Retinal pigment epithelial cell (primary cell): ENCODE measurements around the gene SDHB.

Source experiments
- DNase-seq: peaks from one replicate; pipeline ENCODE4 v3.0.0-alpha.2; 2010; ENCODE audit warnings: low read depth
- H3K4me3 ChIP-seq: 2 replicates; pipeline ENCODE4 v1.5.1; 2011; ENCODE audit warnings: mild to moderate bottlenecking, low read length, control low read depth, moderate library complexity
- CTCF ChIP-seq: conservative IDR thresholded peaks from 2 replicates; pipeline ENCODE4 v1.5.1; 2011; ENCODE audit warnings: low read depth, low read length, control low read depth, inconsistent platforms

Gene SDHB

GRCh38 chr1:17032741-17033140, 21.1 kb downstream of the SDHB start:
- TF ChIP-seq CTCF = no peak
- no peak overlapping the region for H3K4me3 ChIP-seq
- DNase-seq = no peak

DNA sequence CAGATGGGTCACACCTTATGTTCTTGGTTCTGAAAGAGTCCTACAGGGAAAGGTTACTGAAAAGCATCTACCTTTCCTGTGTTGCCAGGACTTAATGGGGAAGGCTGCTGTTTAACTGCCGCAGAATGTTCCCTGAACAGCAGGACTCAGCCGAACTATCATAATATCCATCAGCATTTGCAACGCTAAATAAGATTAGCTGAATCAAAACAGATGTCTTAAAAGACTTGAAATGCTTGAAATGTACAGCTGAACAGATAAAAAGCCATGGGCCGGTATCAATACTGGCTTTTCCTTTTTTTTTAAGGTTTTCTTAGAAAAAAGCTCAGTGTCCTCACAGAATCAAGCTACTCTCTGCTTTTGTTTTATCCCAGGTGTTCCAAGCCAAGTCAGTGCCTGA, 22.4 kb downstream of the SDHB start:
- DNase-seq = no peak
- no peak for TF ChIP-seq CTCF
- H3K4me3 ChIP-seq = no peak overlapping the region

DNA sequence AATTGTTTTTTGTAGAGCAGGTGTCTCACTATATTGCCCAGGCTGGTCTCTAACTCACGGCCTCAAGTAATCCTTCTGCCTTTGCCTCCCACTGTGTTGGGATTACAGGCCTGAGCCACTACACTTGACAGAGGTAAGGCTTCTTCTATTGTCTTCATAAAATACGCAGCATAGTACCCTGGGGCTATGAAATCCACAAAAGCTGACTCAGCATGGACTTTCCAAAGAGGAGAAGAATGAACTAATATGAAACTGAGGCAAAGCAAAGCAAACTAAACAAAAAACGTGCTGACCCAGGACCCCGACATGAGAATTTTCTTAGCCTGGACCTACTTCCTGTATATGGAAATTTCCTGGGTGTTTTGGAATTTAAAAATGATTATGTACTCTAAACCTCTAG, 23.6 kb downstream of the SDHB start:
- DNase-seq = no peak
- TF ChIP-seq CTCF = no peak
- H3K4me3 ChIP-seq = no peak overlapping the region

DNA sequence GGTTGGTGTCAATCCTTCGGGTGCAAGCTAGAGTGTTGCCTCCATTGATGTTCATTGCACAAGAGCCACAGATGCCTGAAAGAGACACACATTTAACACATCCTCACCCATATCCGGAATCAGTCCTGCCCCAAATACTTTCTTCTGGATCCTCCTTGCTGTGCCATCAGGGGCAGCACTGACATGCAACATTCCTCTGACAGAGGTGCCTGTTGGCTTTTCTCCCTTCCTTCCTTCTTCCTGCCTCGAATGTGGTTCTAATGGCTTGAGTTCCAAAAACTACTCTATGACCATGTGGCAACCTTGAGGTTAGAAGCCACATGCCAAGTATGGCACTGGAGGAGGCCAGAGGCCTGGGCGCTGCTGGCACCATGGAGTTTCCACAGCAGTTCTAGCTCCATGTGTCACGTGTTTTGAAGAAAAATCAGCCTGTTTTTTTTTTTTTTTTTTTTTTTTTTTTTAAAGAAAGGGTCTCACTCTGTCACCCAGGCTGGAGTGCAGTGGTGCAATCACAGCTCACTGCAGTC, 25.1 kb downstream of the SDHB start:
- no peak for DNase-seq
- H3K4me3 ChIP-seq = no peak overlapping the region
- TF ChIP-seq CTCF = no peak

- DNase-seq = no peak
- no peak for TF ChIP-seq CTCF
- no peak overlapping the region for H3K4me3 ChIP-seq
These were observed 25.9 kb downstream of the SDHB start for GRCh38 chr1:17027900-17028299.

DNA sequence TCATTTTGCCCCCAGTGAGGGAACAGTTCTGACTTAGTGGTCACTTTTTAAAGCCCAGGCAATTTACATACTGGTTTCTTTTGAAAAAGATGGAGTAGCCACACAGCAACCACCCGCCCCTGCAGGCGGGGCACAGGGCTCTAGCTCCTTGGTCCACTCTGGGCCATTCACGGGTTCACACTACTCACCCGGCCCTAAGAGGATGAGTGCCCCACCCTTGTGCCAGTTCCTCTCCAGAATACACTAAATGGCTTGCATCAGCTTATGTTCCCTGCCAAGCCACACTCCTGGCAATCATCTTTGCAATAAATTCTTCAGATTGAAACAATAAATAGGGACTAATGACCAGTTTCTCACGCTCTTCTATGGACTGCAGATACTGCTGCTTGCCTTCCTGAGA, 26.4 kb downstream of the SDHB start:
- no peak overlapping the region for H3K4me3 ChIP-seq
- no peak for TF ChIP-seq CTCF
- DNase-seq = no peak

- H3K4me3 ChIP-seq = no peak overlapping the region
- no peak for DNase-seq
- no peak for TF ChIP-seq CTCF
These were observed 29.1 kb downstream of the SDHB start for GRCh38 chr1:17024721-17025120.
